Measurements from ENCODE around the gene MROH8. TPM values are rescaled to one million over a fixed set of nuclear protein-coding genes. Genes with fewer than 3 reads are reported as not detected.

Gene MROH8
- total RNA-seq, 4 donors from 2014 or later = 0.59 to 6.8 (median 2.3) TPM

- no peak overlapping the region for H3K4me3 ChIP-seq (ENCODE audit: low read depth, poor library complexity, severe bottlenecking)
- peak in 1 of 2 donors; percentile 76 for DNase-seq (ENCODE audit: low spot score in 2 of 2)
- intact Hi-C loops (cut with DNase I; ENCODE audit: low total_unique reads) = loop anchor here (10.0 kb wide), 1 partner anchor 340 kb away; no protein-coding TSS in a partner anchor
- 62 to 63% methylated on average over 14 of the region's 14 CpGs for WGBS, 2 donors
- TF ChIP-seq POLR2A (IDR thresholded peaks at IDR 0.05) = no peak
- TF ChIP-seq CTCF (IDR thresholded peaks at IDR 0.05) = no peak
Observed at GRCh38 chr20:37194621-37195417, 15.5 kb upstream of the MROH8 start.

GRCh38 chr20:37193821-37194220 lies 14.5 kb upstream of the MROH8 start:
- TF ChIP-seq POLR2A (IDR thresholded peaks at IDR 0.05) = no peak
- TF ChIP-seq CTCF (IDR thresholded peaks at IDR 0.05) = no peak
- peak in 1 of 2 donors; percentile 60 for DNase-seq (ENCODE audit: low spot score in 2 of 2)
- H3K4me3 ChIP-seq (ENCODE audit: low read depth, poor library complexity, severe bottlenecking) = no peak overlapping the region
- intact Hi-C loops (cut with DNase I; ENCODE audit: low total_unique reads) = loop anchor here (10.0 kb wide), 1 partner anchor 341 kb away; no protein-coding TSS in a partner anchor
- 90 to 93% methylated on average over 8 of the region's 8 CpGs for WGBS, 2 donors

- intact Hi-C loops (cut with DNase I; ENCODE audit: low total_unique reads) = loop anchor here (10.0 kb wide), 1 partner anchor 342 kb away; no protein-coding TSS in a partner anchor
- 81 to 88% methylated on average over 3 of the region's 3 CpGs for WGBS, 2 donors
Observed at GRCh38 chr20:37193226-37193625, 13.9 kb upstream of the MROH8 start.

GRCh38 chr20:37192137-37192854 lies 12.9 kb upstream of the MROH8 start:
- TF ChIP-seq POLR2A (IDR thresholded peaks at IDR 0.05) (no peak), CTCF (IDR thresholded peaks at IDR 0.05) (peak in 1 of 3 donors; percentile 53)
- intact Hi-C loops (cut with DNase I; ENCODE audit: low total_unique reads) = loop anchor here (10.0 kb wide), 1 partner anchor 343 kb away; no protein-coding TSS in a partner anchor
- WGBS, 2 donors = 31 to 32% methylated on average over 5 of the region's 5 CpGs
- peak; percentile 84 to 95 for DNase-seq (ENCODE audit: low spot score in 2 of 2)
- H3K4me3 ChIP-seq (ENCODE audit: low read depth, poor library complexity, severe bottlenecking) = no peak overlapping the region

More at GRCh38 chr20:37193226-37193625, 13.9 kb upstream of the MROH8 start:
- no peak overlapping the region for H3K4me3 ChIP-seq (ENCODE audit: low read depth, poor library complexity, severe bottlenecking)
- DNase-seq (ENCODE audit: low spot score in 2 of 2) = no peak
- TF ChIP-seq CTCF (IDR thresholded peaks at IDR 0.05) (no peak), POLR2A (IDR thresholded peaks at IDR 0.05) (no peak)

GRCh38 chr20:37190354-37191112 lies 11.2 kb upstream of the MROH8 start:
- DNase-seq (ENCODE audit: low spot score in 2 of 2) = peak in 1 of 2 donors; percentile 6
- intact Hi-C loops (cut with DNase I; ENCODE audit: low total_unique reads) = loop anchor here (10.0 kb wide), 1 partner anchor 344 kb away; no protein-coding TSS in a partner anchor
- 70 to 73% methylated on average over 9 of the region's 9 CpGs for WGBS, 2 donors
- H3K4me3 ChIP-seq (ENCODE audit: low read depth, poor library complexity, severe bottlenecking) = no peak overlapping the region
- no peak for TF ChIP-seq POLR2A (IDR thresholded peaks at IDR 0.05)
- no peak for TF ChIP-seq CTCF (IDR thresholded peaks at IDR 0.05)
